ENCODE results near the gene EMID1.
A peak's percentile ranks its signal among the peaks of the same experiment; 100 is the strongest.

EMID1 gene

GRCh38 chr22:29205594-29206371 lies at the start of gene EMID1:
Gene EMID1 (plus strand): TSS chr22:29205896. CDS start chr22:29206039, 143 bp downstream.
- intact Hi-C loops (cut with DNase I), result no loop called here
- peak in 1 of 10 donors; percentile 79 for DNase-seq

GRCh38 chr22:29155966-29156365 lies 49.7 kb upstream of the EMID1 start:
- DNase-seq, result peak in 2 of 10 donors; percentile 60 to 61
- intact Hi-C loops (cut with DNase I), result loop anchor here (10.0 kb wide), 1 partner anchor 301 kb away; no protein-coding TSS in a partner anchor

GRCh38 chr22:29156507-29156906 lies 49.2 kb upstream of the EMID1 start:
- DNase-seq, result peak in 2 of 10 donors; percentile 70 to 87
- intact Hi-C loops (cut with DNase I), result loop anchor here (10.0 kb wide), 1 partner anchor 302 kb away; no protein-coding TSS in a partner anchor

GRCh38 chr22:29157759-29158535 lies 47.7 kb upstream of the EMID1 start:
- DNase-seq, result peak in 1 of 10 donors; percentile 59
- intact Hi-C loops (cut with DNase I), result loop anchor here (10.0 kb wide), 1 partner anchor 303 kb away; no protein-coding TSS in a partner anchor

- intact Hi-C loops (cut with DNase I), result loop anchor here (10.0 kb wide), 1 partner anchor 304 kb away; no protein-coding TSS in a partner anchor
- DNase-seq, result peak in 2 of 10 donors; percentile 19 to 61
These were observed 47.1 kb upstream of the EMID1 start for GRCh38 chr22:29158546-29158945.

GRCh38 chr22:29163808-29164207 lies 41.9 kb upstream of the EMID1 start:
- intact Hi-C loops (cut with DNase I), result no loop called here
- DNase-seq, result peak in 2 of 10 donors; percentile 37 to 48

GRCh38 chr22:29165321-29166060 lies 40.2 kb upstream of the EMID1 start:
- DNase-seq, result peak in 3 of 10 donors; percentile 27 to 73 (median 66)
- intact Hi-C loops (cut with DNase I), result no loop called here

- intact Hi-C loops (cut with DNase I), result no loop called here
- DNase-seq, result peak in 3 of 10 donors; percentile 5 to 62 (median 42)
These were observed 39.5 kb upstream of the EMID1 start for GRCh38 chr22:29166180-29166579.

- DNase-seq, result peak in 3 of 10 donors; percentile 26 to 63 (median 31)
- intact Hi-C loops (cut with DNase I), result no loop called here
These were observed 38.4 kb upstream of the EMID1 start for GRCh38 chr22:29167032-29167911.

- intact Hi-C loops (cut with DNase I), result no loop called here
- DNase-seq, result peak in 3 of 10 donors; percentile 30 to 45 (median 35)
These were observed 34.0 kb upstream of the EMID1 start for GRCh38 chr22:29171721-29172120.

GRCh38 chr22:29172216-29172615 lies 33.5 kb upstream of the EMID1 start:
- peak in 2 of 10 donors; percentile 20 to 48 for DNase-seq
- intact Hi-C loops (cut with DNase I), result no loop called here

- no peak for DNase-seq
These were observed 30.3 kb upstream of the EMID1 start for GRCh38 chr22:29175312-29175835.

GRCh38 chr22:29183971-29184848 lies 21.5 kb upstream of the EMID1 start:
- intact Hi-C loops (cut with DNase I), result no loop called here
- peak in 3 of 10 donors; percentile 28 to 47 (median 41) for DNase-seq

More at GRCh38 chr22:29175312-29175835, 30.3 kb upstream of the EMID1 start:
- intact Hi-C loops (cut with DNase I), result no loop called here

GRCh38 chr22:29184849-29185490 lies 20.7 kb upstream of the EMID1 start:
- DNase-seq, result peak in 3 of 10 donors; percentile 46 to 72 (median 64)

GRCh38 chr22:29186302-29186701 lies 19.4 kb upstream of the EMID1 start:
- no peak for DNase-seq
- intact Hi-C loops (cut with DNase I), result no loop called here

More at GRCh38 chr22:29184849-29185490, 20.7 kb upstream of the EMID1 start:
- intact Hi-C loops (cut with DNase I), result no loop called here

GRCh38 chr22:29187831-29188230 lies 17.9 kb upstream of the EMID1 start:
- DNase-seq, result peak in 3 of 10 donors; percentile 16 to 52 (median 46)
- intact Hi-C loops (cut with DNase I), result no loop called here

GRCh38 chr22:29190051-29190450 lies 15.6 kb upstream of the EMID1 start:
- DNase-seq, result peak in 3 of 10 donors; percentile 22 to 51 (median 43)
- intact Hi-C loops (cut with DNase I), result no loop called here

All from posterior cingulate gyrus (tissue), 11 donors.